GM23248 (cell line): Measurements from ENCODE around the gene ZFYVE19.

ENCODE experiments used
- EZH2 ChIP-seq: fragments of 200-600 bp; sonication (generic); IDR thresholded peaks from 2 replicates; pipeline ENCODE4 v1.6.1; 2018; ENCODE audit warnings: antibody characterized with exemption, mild to moderate bottlenecking; ENCODE audit not compliant: insufficient read depth, poor library complexity, severe bottlenecking
- EZH2phosphoT487 ChIP-seq: fragments of 200-600 bp; sonication (generic); IDR thresholded peaks from 2 replicates; pipeline ENCODE4 v1.6.1; 2018; ENCODE audit warnings: antibody characterized with exemption, moderate library complexity, mild to moderate bottlenecking, low read depth; ENCODE audit not compliant: insufficient read depth

DNA sequence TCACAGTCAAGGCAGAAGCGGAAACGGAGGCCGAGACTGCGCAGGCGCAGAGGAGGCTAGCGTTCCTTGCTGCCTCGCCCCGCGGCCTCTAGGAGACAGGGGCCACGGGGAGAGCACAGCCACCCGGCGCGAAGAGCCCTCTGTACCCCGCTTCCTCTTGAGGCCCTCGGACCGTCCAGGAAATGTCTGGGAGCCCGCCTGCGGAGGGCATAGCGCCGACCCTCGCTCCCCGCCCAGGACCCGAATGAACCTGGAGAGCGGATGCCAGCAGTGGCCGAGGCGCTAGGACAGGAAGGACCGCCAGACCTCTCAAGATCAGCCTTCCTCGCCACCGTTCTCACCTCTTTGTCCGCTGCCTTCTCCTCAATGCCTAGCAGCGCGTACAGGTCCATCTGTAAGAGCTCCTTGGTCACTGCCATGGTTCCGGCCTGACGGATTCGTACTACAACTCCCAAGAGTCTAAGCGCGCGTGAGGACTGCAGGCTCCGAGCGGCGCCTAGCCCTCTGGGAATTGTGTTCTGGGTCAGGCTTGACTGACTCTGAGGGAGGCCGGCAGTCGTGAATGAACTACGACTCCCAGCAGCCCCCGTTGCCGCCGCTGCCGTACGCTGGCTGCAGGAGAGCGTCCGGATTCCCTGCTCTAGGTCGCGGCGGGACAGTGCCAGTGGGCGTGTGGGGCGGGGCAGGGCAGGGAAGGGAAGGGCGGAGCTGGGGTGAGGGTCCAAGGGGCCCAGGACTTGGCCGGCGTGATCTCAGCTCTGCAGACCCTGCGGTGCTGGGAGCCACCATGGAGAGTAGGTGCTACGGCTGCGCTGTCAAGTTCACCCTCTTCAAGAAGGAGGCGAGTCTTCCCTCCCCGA, at the start of gene ZFYVE19, which contains the start of gene DNAJC17:
- TF ChIP-seq EZH2phosphoT487 (no peak), EZH2 (no peak)
